Osteoblast (primary cell): ENCODE measurements around the gene BTN1A1. TPM values are rescaled to one million over a fixed set of nuclear protein-coding genes. Genes with fewer than 3 reads are reported as not detected.

Experiments used
- DNase-seq: peaks from one replicate; pipeline ENCODE4 v3.0.0; 2011; ENCODE audit warnings: low spot score, mixed read lengths; ENCODE audit not compliant: insufficient read length; ENCODE audit errors: missing footprints
- H2AFZ ChIP-seq: 2 replicates; pipeline ENCODE4 v1.6.0; 2011; ENCODE audit warnings: mild to moderate bottlenecking, low read length
- H3K27ac ChIP-seq: 2 replicates; pipeline ENCODE4 v1.5.1; 2011; ENCODE audit warnings: mild to moderate bottlenecking, low read depth, low read length, moderate library complexity
- H3K27me3 ChIP-seq: 2 replicates; pipeline ENCODE4 v1.6.0; 2012; ENCODE audit warnings: mild to moderate bottlenecking, control low read depth, inconsistent platforms, low read length, moderate library complexity; ENCODE audit not compliant: insufficient read depth
- H3K36me3 ChIP-seq: 2 replicates; pipeline ENCODE4 v1.5.1; 2011; ENCODE audit warnings: mild to moderate bottlenecking, low read length, control low read depth, moderate library complexity; ENCODE audit not compliant: insufficient read depth
- H3K4me1 ChIP-seq: 2 replicates; pipeline ENCODE4 v1.5.1; 2011; ENCODE audit warnings: mild to moderate bottlenecking, low read length, control low read depth, moderate library complexity; ENCODE audit not compliant: insufficient read depth
- H3K4me2 ChIP-seq: 2 replicates; pipeline ENCODE4 v1.6.0; 2011; ENCODE audit warnings: mild to moderate bottlenecking, low read length; ENCODE audit not compliant: insufficient read depth
- H3K4me3 ChIP-seq: fragments of 200-600 bp; sonication (generic); 3 replicates; pipeline ENCODE4 v1.5.1; 2012; ENCODE audit warnings: mild to moderate bottlenecking, low read length, inconsistent platforms; ENCODE audit not compliant: insufficient read depth
- H3K79me2 ChIP-seq: 2 replicates; pipeline ENCODE4 v1.6.0; 2012; ENCODE audit warnings: mild to moderate bottlenecking, low read length, control low read depth, inconsistent platforms; ENCODE audit not compliant: insufficient read depth
- H3K9me3 ChIP-seq: 2 replicates; pipeline ENCODE4 v1.5.1; 2011; ENCODE audit warnings: low read depth, low read length, control low read depth
- H4K20me1 ChIP-seq: 2 replicates; pipeline ENCODE4 v1.6.0; 2012; ENCODE audit warnings: mild to moderate bottlenecking, low read length, control low read depth; ENCODE audit not compliant: insufficient read depth
- CTCF ChIP-seq: IDR thresholded peaks from 2 replicates; pipeline ENCODE4 v1.5.1; 2011; ENCODE audit warnings: mild to moderate bottlenecking, low read depth, low read length, moderate library complexity; ENCODE audit errors: extremely low read depth
- total RNA-seq: library from RNA; depleted of rRNA; stranded (reverse); fragments of >200 nt; gene quantifications from 2 replicates; pipeline ENCODE4 v1.2.3, GENCODE V29; 2012

BTN1A1 gene
- total RNA-seq, 1 donor = under 0.01 TPM

GRCh38 chr6:26514984-26515383 is 14.9 kb downstream of the BTN1A1 start:
- Histone ChIP-seq H3K36me3 (no peaks in the 10 kb centered on the region), H3K27ac (no peak overlapping the region), H3K4me1 (no peaks in the 10 kb centered on the region), H3K4me2 (no peak overlapping the region), H3K79me2 (no peaks in the 10 kb centered on the region), H3K4me3 (no peak overlapping the region), H3K9me3 (no peaks in the 10 kb centered on the region), H2AFZ (no peak overlapping the region), H3K27me3 (peaks cover under 1% of the 10 kb centered on the region), H4K20me1 (no peaks in the 10 kb centered on the region)
- DNase-seq = no peak
- no peak for TF ChIP-seq CTCF

GRCh38 chr6:26516481-26517427 is 16.7 kb downstream of the BTN1A1 start:
- Histone ChIP-seq H3K27ac (no peak overlapping the region), H2AFZ (no peak overlapping the region), H3K36me3 (no peaks in the 10 kb centered on the region), H3K79me2 (no peaks in the 10 kb centered on the region), H3K4me1 (peaks cover 5% of the 10 kb centered on the region), H3K4me3 (no peak overlapping the region), H3K4me2 (no peak overlapping the region), H3K27me3 (no peaks in the 10 kb centered on the region), H3K9me3 (no peaks in the 10 kb centered on the region), H4K20me1 (no peaks in the 10 kb centered on the region)
- no peak for DNase-seq
- TF ChIP-seq CTCF = no peak

- Histone ChIP-seq H3K9me3 (no peaks in the 10 kb centered on the region), H3K4me1 (peaks cover 5% of the 10 kb centered on the region), H3K79me2 (peaks cover 3% of the 10 kb centered on the region), H3K27ac (no peak overlapping the region), H2AFZ (no peak overlapping the region), H3K4me2 (no peak overlapping the region), H3K27me3 (no peaks in the 10 kb centered on the region), H3K36me3 (no peaks in the 10 kb centered on the region), H4K20me1 (no peaks in the 10 kb centered on the region), H3K4me3 (no peak overlapping the region)
- DNase-seq = no peak
- TF ChIP-seq CTCF = no peak
Observed at GRCh38 chr6:26519359-26519758, 19.3 kb downstream of the BTN1A1 start.

- Histone ChIP-seq H3K36me3 (no peaks in the 10 kb centered on the region), H3K4me1 (peaks cover 5% of the 10 kb centered on the region), H2AFZ (peak overlapping the region; percentile 96), H4K20me1 (no peaks in the 10 kb centered on the region), H3K27me3 (no peaks in the 10 kb centered on the region), H3K9me3 (no peaks in the 10 kb centered on the region), H3K79me2 (peaks cover 3% of the 10 kb centered on the region), H3K4me3 (peak overlapping the region; percentile 71), H3K4me2 (peak overlapping the region; percentile 89), H3K27ac (peak overlapping the region; percentile 60)
- DNase-seq = peak; percentile 92
- TF ChIP-seq CTCF = no peak
Observed at GRCh38 chr6:26520237-26520849, 20.2 kb downstream of the BTN1A1 start.
